ENCODE measurements around the gene OR1J1. TPM values are rescaled to one million over a fixed set of nuclear protein-coding genes. Genes with fewer than 3 reads are reported as not detected.

OR1J1 gene
- total and polyA plus RNA-seq, 2 donors from 2014 or later, result not detected

DNA sequence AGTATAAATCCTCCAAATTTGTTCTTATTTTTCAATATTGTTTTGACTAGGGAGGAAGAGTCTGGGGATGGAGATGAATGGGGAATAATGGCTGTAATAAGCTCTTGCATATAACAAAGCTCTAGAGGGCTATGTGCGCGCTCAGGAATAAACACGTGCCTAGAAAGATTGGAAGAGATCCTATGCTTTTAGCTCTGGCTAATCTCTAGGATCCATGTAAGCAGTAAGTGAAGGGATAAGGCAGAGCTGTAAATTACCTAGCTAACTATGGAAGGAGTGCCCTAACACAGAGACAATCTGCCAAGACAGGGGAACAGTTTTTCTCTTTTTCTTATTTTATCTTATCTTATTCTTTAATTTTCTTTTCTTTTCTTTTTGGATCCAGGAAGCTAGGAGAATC lies 21.6 kb downstream of the OR1J1 start:
- no peak for DNase-seq
- H3K9ac ChIP-seq (ENCODE audit: low read length in 3 of 3), result no peak overlapping the region
- H3K4me1 ChIP-seq (ENCODE audit: control insufficient read depth in 2 of 3, insufficient read depth in 2 of 3, low read depth in 1 of 3, low read length in 3 of 3), result no peaks in the 10 kb centered on the region
- TF ChIP-seq, protein P1, sequence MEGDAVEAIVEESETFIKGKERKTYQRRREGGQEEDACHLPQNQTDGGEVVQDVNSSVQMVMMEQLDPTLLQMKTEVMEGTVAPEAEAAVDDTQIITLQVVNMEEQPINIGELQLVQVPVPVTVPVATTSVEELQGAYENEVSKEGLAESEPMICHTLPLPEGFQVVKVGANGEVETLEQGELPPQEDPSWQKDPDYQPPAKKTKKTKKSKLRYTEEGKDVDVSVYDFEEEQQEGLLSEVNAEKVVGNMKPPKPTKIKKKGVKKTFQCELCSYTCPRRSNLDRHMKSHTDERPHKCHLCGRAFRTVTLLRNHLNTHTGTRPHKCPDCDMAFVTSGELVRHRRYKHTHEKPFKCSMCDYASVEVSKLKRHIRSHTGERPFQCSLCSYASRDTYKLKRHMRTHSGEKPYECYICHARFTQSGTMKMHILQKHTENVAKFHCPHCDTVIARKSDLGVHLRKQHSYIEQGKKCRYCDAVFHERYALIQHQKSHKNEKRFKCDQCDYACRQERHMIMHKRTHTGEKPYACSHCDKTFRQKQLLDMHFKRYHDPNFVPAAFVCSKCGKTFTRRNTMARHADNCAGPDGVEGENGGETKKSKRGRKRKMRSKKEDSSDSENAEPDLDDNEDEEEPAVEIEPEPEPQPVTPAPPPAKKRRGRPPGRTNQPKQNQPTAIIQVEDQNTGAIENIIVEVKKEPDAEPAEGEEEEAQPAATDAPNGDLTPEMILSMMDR (IDR thresholded peaks at IDR 0.05; ENCODE audit: borderline replicate concordance, extremely low read depth, insufficient read depth), result no peak
- intact Hi-C loops (cut with DNase I), result no loop called here
- no peaks in the 10 kb centered on the region for H3K36me3 ChIP-seq (ENCODE audit: control insufficient read depth in 2 of 3, insufficient read depth in 3 of 3, low read length in 3 of 3)
- no peak overlapping the region for H3K27ac ChIP-seq (ENCODE audit: low read depth in 2 of 2, low read length in 2 of 2)
- no peaks in the 10 kb centered on the region for H3K9me3 ChIP-seq (ENCODE audit: control insufficient read depth in 2 of 3, insufficient read depth in 1 of 3, low read length in 3 of 3)
- H3K4me3 ChIP-seq (ENCODE audit: low read length in 3 of 3), result no peak overlapping the region
- no peaks in the 10 kb centered on the region for H3K27me3 ChIP-seq (ENCODE audit: control insufficient read depth, insufficient read depth, low read length)
- no peak for FAIRE-seq

DNA sequence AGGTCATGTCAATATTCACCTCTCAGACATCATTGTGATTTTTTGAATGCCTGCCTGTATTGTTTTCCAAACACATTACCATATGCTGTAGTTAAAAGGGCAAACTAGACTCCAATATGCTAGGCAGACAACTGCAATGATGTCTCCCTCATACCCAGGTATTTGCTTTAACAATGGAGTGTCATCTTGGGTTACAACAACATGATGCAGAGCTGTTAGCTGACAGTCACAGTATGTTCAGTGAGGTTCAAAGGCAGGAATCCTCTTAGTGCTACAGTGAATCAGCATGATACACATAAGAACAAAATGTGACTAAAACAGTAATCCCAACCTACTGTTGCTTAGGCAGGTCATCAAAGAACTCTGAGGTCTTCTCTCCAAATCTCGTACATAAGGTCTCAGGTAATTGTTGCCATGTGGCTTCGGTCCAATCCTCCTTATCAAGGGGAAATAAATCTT lies 24.0 kb downstream of the OR1J1 start:
- intact Hi-C loops (cut with DNase I), result no loop called here
- FAIRE-seq (no peak), DNase-seq (no peak)
- H3K9ac ChIP-seq (ENCODE audit: low read length in 3 of 3), result no peak overlapping the region
- no peaks in the 10 kb centered on the region for H3K9me3 ChIP-seq (ENCODE audit: control insufficient read depth in 2 of 3, insufficient read depth in 1 of 3, low read length in 3 of 3)
- no peaks in the 10 kb centered on the region for H3K27me3 ChIP-seq (ENCODE audit: control insufficient read depth, insufficient read depth, low read length)
- TF ChIP-seq, protein P1 (IDR thresholded peaks at IDR 0.05; ENCODE audit: borderline replicate concordance, extremely low read depth, insufficient read depth), result no peak
- H3K36me3 ChIP-seq (ENCODE audit: control insufficient read depth in 2 of 3, insufficient read depth in 3 of 3, low read length in 3 of 3), result no peaks in the 10 kb centered on the region
- H3K4me1 ChIP-seq (ENCODE audit: control insufficient read depth in 2 of 3, insufficient read depth in 2 of 3, low read depth in 1 of 3, low read length in 3 of 3), result no peaks in the 10 kb centered on the region
- H3K27ac ChIP-seq (ENCODE audit: low read depth in 2 of 2, low read length in 2 of 2), result no peak overlapping the region
- H3K4me3 ChIP-seq (ENCODE audit: low read length in 3 of 3), result no peak overlapping the region

DNA sequence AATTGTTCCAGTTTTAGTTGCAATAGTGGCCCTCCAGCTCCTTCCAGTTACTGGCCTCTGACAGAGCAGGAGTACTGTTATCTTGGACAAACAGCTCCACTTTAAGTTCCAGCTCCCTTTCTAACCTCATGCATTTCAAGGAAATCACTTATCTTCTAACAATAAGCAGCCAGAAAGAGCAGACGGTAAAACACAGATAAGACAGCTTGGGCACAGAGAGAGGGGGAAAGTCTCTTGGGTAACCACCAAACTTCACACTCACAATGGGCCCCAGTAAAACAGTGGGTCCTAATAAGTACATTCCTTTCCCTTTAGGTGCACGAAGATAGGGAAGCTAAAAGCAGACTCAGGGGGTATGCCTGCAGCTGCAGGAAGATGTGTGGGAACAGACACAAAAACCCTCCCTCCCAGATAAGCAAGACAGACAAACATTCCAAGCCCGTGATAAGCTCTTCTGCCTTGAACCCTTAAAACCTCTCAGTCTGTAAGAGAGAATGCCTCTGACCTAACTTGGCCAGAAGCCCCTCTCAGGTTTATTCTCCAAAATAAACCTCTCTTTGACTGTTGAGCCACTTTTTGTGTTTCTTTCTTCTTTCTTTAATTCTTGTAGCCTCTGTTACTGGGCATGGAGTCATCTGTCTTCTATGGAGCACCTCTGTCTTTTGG lies 30.8 kb downstream of the OR1J1 start:
- Histone ChIP-seq H3K27ac (ENCODE audit: low read depth in 2 of 2, low read length in 2 of 2) (no peak overlapping the region), H3K4me1 (ENCODE audit: control insufficient read depth in 2 of 3, insufficient read depth in 2 of 3, low read depth in 1 of 3, low read length in 3 of 3) (no peaks in the 10 kb centered on the region), H3K9ac (ENCODE audit: low read length in 3 of 3) (no peak overlapping the region), H3K4me3 (ENCODE audit: low read length in 3 of 3) (no peak overlapping the region), H3K9me3 (ENCODE audit: control insufficient read depth in 2 of 3, insufficient read depth in 1 of 3, low read length in 3 of 3) (peaks cover 0 to 3% (median 0%) of the 10 kb centered on the region in 3 donors), H3K36me3 (ENCODE audit: control insufficient read depth in 2 of 3, insufficient read depth in 3 of 3, low read length in 3 of 3) (no peaks in the 10 kb centered on the region), H3K27me3 (ENCODE audit: control insufficient read depth, insufficient read depth, low read length) (no peaks in the 10 kb centered on the region)
- TF ChIP-seq, protein P1 (IDR thresholded peaks at IDR 0.05; ENCODE audit: borderline replicate concordance, extremely low read depth, insufficient read depth), result no peak
- no peak for FAIRE-seq
- intact Hi-C loops (cut with DNase I), result no loop called here
- no peak for DNase-seq

Measured in kidney (tissue), 14 donors.